ENCODE data around the gene NAV3. TPM values are rescaled to one million over a fixed set of nuclear protein-coding genes. Genes with fewer than 3 reads are reported as not detected.

Gene NAV3
- total RNA-seq, 1 experiment from 2014 or later, result 6.8 TPM

DNA sequence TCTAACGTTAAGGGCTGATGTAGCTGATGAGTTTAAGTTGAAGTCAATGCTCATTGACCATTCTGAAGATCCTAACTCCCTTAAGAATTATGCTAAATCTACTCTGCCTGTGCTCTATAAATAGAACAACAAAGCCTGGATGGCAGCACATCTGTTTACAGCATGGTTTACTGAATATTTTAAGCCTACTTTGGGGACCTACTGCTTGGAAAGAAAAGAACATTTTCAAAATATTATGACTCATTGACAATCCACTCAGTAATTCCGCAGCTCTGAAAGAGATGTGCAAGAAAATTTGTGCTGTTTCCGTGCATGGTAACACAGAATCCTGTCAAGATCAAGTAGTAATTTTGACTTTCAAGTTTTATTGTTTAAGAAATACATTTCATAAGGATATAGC lies 35.0 kb upstream of the NAV3 start:
- Histone ChIP-seq H3K27me3 (ENCODE audit: low read length) (no peaks in the 10 kb centered on the region), H3K9me2 (replicated peaks; ENCODE audit: low read length) (no peaks in the 10 kb centered on the region), H3K27ac (ENCODE audit: low read length) (no peak overlapping the region), H3K36me3 (ENCODE audit: low read depth, low read length) (no peaks in the 10 kb centered on the region), H3K9ac (ENCODE audit: low read length) (no peak overlapping the region), H3K4me3 (ENCODE audit: low read length) (no peak overlapping the region), H3K79me2 (ENCODE audit: low read length) (no peaks in the 10 kb centered on the region), H3K4me2 (ENCODE audit: low read length) (no peak overlapping the region), H3F3A (ENCODE audit: low read length, unreplicated experiment) (no peaks in the 10 kb centered on the region), H3K4me1 (ENCODE audit: insufficient read depth, low read length) (peaks cover 8% of the 10 kb centered on the region), H2AFZ (ENCODE audit: low read length) (no peak overlapping the region), H3K9me3 (ENCODE audit: low read length) (no peaks in the 10 kb centered on the region), H4K20me1 (ENCODE audit: low read length) (no peaks in the 10 kb centered on the region)
- intact Hi-C loops (cut with micrococcal nuclease), result loop anchor here (1.0 to 5.0 kb wide), 2 partner anchors 43 to 53 kb away; no protein-coding TSS in a partner anchor
- BruUV-seq (replicated peaks), result no TSS peak
- ATAC-seq, result no peak
- TF ChIP-seq EZH2 (IDR thresholded peaks at IDR 0.05; ENCODE audit: low read length, unreplicated experiment) (no peak), EZH2phosphoT487 (IDR thresholded peaks at IDR 0.05; ENCODE audit: borderline replicate concordance, low read length) (no peak)
- TF ChIP-seq, protein P1, sequence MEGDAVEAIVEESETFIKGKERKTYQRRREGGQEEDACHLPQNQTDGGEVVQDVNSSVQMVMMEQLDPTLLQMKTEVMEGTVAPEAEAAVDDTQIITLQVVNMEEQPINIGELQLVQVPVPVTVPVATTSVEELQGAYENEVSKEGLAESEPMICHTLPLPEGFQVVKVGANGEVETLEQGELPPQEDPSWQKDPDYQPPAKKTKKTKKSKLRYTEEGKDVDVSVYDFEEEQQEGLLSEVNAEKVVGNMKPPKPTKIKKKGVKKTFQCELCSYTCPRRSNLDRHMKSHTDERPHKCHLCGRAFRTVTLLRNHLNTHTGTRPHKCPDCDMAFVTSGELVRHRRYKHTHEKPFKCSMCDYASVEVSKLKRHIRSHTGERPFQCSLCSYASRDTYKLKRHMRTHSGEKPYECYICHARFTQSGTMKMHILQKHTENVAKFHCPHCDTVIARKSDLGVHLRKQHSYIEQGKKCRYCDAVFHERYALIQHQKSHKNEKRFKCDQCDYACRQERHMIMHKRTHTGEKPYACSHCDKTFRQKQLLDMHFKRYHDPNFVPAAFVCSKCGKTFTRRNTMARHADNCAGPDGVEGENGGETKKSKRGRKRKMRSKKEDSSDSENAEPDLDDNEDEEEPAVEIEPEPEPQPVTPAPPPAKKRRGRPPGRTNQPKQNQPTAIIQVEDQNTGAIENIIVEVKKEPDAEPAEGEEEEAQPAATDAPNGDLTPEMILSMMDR (conservative IDR thresholded peaks at IDR 0.05; ENCODE audit: low read depth, low read length), result no peak
- CTCF ChIA-PET, result no interaction called here
- POLR2A ChIA-PET (ENCODE audit: unreplicated experiment), result no interaction called here
- DNase-seq, result no peak

DNA sequence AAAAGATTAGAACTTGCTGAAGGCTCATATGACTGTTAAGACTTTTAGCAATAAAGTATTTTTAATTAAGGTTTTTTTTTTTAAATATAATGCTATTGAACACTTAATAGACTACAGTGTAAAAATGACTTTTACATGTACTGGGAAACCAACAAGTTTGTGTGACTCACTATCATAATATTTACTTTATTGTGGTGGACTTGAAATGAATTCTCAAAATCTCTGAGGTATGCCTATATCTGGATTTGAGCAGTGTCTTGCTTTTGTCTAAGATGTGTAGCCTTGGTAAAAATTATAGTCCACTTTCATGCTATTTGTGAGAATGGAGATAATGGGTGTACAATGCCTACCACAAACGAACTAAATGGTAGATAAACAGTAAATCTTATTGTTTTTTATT lies 33.9 kb upstream of the NAV3 start:
- H3K27me3 ChIP-seq (ENCODE audit: low read length), result no peaks in the 10 kb centered on the region
- POLR2A ChIA-PET (ENCODE audit: unreplicated experiment), result no interaction called here
- DNase-seq (peak; percentile 70), ATAC-seq (peak; percentile 90)
- BruUV-seq (replicated peaks), result no TSS peak
- no peak overlapping the region for H3K27ac ChIP-seq (ENCODE audit: low read length)
- H3K4me1 ChIP-seq (ENCODE audit: insufficient read depth, low read length), result peaks cover 8% of the 10 kb centered on the region
- H3K9me2 ChIP-seq (replicated peaks; ENCODE audit: low read length), result no peaks in the 10 kb centered on the region
- intact Hi-C loops (cut with micrococcal nuclease), result loop anchor here (1.0 to 5.0 kb wide), 2 partner anchors 44 to 52 kb away; no protein-coding TSS in a partner anchor
- H3K9ac ChIP-seq (ENCODE audit: low read length), result no peak overlapping the region
- H3F3A ChIP-seq (ENCODE audit: low read length, unreplicated experiment), result no peaks in the 10 kb centered on the region
- no peaks in the 10 kb centered on the region for H3K79me2 ChIP-seq (ENCODE audit: low read length)
- no peak for TF ChIP-seq EZH2 (IDR thresholded peaks at IDR 0.05; ENCODE audit: low read length, unreplicated experiment)
- no peaks in the 10 kb centered on the region for H3K9me3 ChIP-seq (ENCODE audit: low read length)
- CTCF ChIA-PET, result no interaction called here
- no peak overlapping the region for H2AFZ ChIP-seq (ENCODE audit: low read length)
- H3K4me2 ChIP-seq (ENCODE audit: low read length), result no peak overlapping the region
- no peaks in the 10 kb centered on the region for H4K20me1 ChIP-seq (ENCODE audit: low read length)
- no peaks in the 10 kb centered on the region for H3K36me3 ChIP-seq (ENCODE audit: low read depth, low read length)
- H3K4me3 ChIP-seq (ENCODE audit: low read length), result no peak overlapping the region

GRCh38 chr12:77800501-77800900 lies 30.2 kb upstream of the NAV3 start:
- Histone ChIP-seq H3K9me3 (ENCODE audit: low read length) (no peaks in the 10 kb centered on the region), H2AFZ (ENCODE audit: low read length) (no peak overlapping the region), H3K4me2 (ENCODE audit: low read length) (no peak overlapping the region), H3F3A (ENCODE audit: low read length, unreplicated experiment) (no peaks in the 10 kb centered on the region), H3K4me3 (ENCODE audit: low read length) (no peak overlapping the region), H3K27ac (ENCODE audit: low read length) (no peak overlapping the region), H3K4me1 (ENCODE audit: insufficient read depth, low read length) (peaks cover 8% of the 10 kb centered on the region), H3K79me2 (ENCODE audit: low read length) (no peaks in the 10 kb centered on the region), H4K20me1 (ENCODE audit: low read length) (no peaks in the 10 kb centered on the region), H3K36me3 (ENCODE audit: low read depth, low read length) (no peaks in the 10 kb centered on the region), H3K9ac (ENCODE audit: low read length) (no peak overlapping the region), H3K9me2 (replicated peaks; ENCODE audit: low read length) (no peaks in the 10 kb centered on the region), H3K27me3 (ENCODE audit: low read length) (no peaks in the 10 kb centered on the region)
- no peak for TF ChIP-seq EZH2 (IDR thresholded peaks at IDR 0.05; ENCODE audit: low read length, unreplicated experiment)
- TF ChIP-seq, protein P1 (conservative IDR thresholded peaks at IDR 0.05; ENCODE audit: low read depth, low read length), result no peak
- no peak for TF ChIP-seq EZH2phosphoT487 (IDR thresholded peaks at IDR 0.05; ENCODE audit: borderline replicate concordance, low read length)
- ATAC-seq, result no peak
- intact Hi-C loops (cut with micrococcal nuclease), result no loop called here
- ChIA-PET CTCF (no interaction called here), POLR2A (ENCODE audit: unreplicated experiment) (no interaction called here)
- no peak for DNase-seq
- no TSS peak for BruUV-seq (replicated peaks)

All from PC-3 (cell line).